HG02840 (cell line): ENCODE measurements around the gene CCDC88C.
"Not testable (repeated sequence)": the region's sequence is repeated elsewhere in the genome, so short reads cannot be mapped to it uniquely, and the experiment has no call there.

Source experiments
- ATAC-seq: cut with Tn5 transposase; IDR thresholded peaks from one replicate; pipeline ENCODE4 v1.9.1; 2021; ENCODE audit warnings: mild to moderate bottlenecking, moderate library complexity, moderate number of reproducible peaks; ENCODE audit not compliant: unreplicated experiment, low FRiP score

CCDC88C gene

GRCh38 chr14:91417120-91417982, at the start of gene CCDC88C:
CCDC88C (minus strand) TSS chr14:91417820; CDS start chr14:91417690, 130 bp downstream.
- peak; percentile 59 for ATAC-seq

DNA sequence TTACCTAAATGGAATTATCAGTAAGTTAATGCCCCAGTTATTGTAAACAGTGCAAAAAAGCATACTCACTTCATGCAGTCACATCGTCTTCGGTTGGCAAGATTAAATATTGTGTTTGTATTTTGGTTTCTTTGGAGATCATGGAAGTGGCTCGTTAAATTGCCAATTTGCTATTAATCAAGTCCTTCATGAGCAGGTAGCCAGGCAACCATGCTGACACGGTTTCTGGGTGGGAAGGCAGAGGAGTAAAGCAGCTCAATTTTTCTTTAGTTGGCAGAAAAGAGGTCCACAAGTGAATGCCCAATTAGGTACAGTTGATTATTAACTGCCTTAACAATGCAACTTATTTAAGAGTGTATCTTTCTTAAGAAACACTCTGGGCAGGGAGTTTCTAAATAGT, 48.6 kb upstream of the CCDC88C start:
- ATAC-seq = no peak

- ATAC-seq = no peak
These were observed 47.1 kb upstream of the CCDC88C start for GRCh38 chr14:91464615-91465205.

DNA sequence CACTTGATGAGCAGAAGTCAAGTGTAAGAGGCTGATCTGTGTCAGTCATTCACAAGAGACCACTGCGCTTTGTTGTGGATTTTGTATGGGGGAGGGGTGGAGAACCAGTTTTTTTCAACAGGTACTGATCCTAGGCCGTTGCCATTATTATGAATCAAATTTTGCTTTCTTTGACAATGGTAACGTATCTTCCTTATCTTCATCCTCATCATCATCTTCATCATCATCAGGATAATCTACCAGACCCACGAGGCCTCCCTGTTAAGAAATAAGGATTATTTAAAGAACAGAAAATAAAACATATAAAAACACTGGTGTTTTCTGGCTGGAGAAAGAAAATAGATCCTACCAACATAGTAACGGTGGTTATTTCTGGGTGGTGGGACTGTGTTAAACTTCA, 41.0 kb upstream of the CCDC88C start:
- no peak for ATAC-seq

DNA sequence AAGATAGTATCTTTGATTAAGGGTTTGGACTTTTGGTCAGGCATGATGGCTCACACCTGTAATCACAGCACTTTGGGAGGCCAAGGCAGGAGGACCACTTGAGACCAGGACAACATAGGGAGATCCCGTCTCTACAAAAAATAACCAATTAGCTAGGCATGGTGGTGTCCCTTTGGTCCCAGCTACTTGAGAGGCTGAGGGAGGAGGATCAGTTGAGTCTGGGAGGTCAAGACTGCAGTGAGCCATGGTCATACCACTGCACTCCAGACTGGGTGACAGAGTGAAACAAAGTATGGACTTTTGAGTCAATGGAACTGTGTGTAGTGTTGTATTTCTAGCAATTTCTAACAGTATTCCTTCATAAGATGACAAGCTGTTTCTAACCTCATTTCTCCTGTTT, 38.7 kb upstream of the CCDC88C start:
- ATAC-seq = no peak

- no peak for ATAC-seq
These were observed 37.0 kb upstream of the CCDC88C start for GRCh38 chr14:91454580-91454979.

DNA sequence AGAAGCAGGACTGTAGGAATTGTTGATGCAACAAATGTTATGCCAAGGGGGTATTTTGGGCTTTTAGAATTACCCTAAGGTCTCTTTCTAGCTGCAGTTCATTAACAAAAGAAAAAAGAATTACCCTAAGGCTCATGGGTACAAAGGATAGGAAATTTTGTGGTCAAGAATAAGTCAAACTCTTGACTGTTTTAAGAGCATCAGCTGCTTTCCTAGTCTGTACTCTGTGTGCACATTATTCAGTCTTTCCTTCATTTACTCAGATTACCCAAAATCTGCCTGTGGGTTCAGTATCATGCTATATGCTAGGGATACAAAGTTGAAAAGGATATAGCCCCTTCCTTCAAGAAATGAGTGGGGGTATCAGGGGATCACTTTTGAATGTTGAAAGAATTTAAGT, 36.5 kb upstream of the CCDC88C start:
- no peak for ATAC-seq

GRCh38 chr14:91453744-91454143, 36.1 kb upstream of the CCDC88C start:
- no peak for ATAC-seq

DNA sequence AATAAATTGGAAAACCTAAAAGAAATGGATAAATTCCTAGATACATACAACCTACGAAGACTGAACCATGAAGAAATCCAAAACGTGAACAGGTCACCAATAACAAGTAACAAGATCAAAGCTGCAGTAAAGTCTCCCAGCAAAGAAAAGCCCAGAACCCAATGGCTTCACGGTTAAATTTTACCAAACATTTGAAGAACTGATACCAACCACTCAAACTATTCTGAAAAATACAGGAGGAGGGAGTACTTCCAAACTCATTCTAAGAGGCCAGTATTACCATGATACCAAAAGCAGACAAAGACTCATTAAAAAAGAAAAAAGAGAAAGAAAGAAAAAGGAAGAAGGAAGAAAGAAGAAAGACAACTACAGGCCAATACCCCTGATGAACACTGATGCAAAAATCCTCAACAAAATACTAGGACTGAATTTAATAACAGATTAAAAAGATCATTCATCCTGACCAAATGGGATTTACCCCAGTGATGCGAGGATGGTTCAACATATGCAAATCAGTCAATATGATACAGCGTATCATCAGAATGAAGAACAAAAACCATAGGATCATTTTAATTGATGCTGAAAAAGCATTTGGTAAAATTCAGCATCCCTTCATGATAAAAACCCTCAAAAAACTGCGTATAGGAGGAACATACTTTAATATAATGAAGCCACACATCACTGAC, 26.9 kb upstream of the CCDC88C start:
- no peak for ATAC-seq

GRCh38 chr14:91439345-91439744, 21.7 kb upstream of the CCDC88C start:
- ATAC-seq = no peak

DNA sequence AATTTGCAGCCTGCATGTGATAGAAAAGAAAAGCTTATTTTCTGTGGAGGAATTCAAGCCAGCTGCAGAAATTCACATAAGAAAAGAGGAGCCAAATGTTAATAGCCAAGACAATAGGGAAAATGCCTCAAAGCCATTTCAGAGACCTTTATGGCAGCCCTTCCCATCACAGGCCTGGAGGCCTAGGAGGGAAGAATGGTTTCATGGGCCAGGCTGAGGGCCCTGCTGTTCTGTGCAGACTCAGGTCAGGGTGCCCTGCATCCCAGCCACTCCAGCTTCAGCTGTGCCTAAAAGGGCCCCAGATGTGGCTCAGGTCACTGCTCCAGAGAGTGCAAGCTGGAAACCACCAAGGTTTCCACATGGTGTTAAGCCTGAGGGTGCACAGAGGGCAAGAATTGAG, 21.2 kb upstream of the CCDC88C start:
- ATAC-seq = no peak

DNA sequence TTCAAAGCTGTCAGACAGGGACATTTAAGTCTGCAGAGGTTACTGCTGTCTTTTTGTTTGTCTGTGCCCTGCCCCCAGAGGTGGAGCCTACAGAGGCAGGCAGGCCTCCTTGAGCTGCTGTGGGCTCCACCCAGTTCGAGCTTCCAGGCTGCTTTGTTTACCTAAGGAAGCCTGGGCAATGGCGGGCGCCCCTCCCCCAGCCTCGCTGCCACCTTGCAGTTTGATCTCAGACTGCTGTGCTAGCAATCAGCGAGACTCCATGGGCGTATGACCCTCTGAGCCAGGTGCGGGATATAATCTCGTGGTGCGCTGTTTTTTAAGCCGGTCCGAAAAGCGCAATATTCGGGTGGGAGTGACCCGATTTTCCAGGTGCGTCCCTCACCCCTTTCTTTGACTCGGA, 18.6 kb upstream of the CCDC88C start:
- ATAC-seq = not testable (repeated sequence)

GRCh38 chr14:91429385-91429784, 11.8 kb upstream of the CCDC88C start:
- ATAC-seq = no peak

- not testable (repeated sequence) for ATAC-seq
These were observed 11.3 kb upstream of the CCDC88C start for GRCh38 chr14:91428931-91429330.

- not testable (repeated sequence) for ATAC-seq
These were observed 7.9 kb upstream of the CCDC88C start for GRCh38 chr14:91425531-91425944.

DNA sequence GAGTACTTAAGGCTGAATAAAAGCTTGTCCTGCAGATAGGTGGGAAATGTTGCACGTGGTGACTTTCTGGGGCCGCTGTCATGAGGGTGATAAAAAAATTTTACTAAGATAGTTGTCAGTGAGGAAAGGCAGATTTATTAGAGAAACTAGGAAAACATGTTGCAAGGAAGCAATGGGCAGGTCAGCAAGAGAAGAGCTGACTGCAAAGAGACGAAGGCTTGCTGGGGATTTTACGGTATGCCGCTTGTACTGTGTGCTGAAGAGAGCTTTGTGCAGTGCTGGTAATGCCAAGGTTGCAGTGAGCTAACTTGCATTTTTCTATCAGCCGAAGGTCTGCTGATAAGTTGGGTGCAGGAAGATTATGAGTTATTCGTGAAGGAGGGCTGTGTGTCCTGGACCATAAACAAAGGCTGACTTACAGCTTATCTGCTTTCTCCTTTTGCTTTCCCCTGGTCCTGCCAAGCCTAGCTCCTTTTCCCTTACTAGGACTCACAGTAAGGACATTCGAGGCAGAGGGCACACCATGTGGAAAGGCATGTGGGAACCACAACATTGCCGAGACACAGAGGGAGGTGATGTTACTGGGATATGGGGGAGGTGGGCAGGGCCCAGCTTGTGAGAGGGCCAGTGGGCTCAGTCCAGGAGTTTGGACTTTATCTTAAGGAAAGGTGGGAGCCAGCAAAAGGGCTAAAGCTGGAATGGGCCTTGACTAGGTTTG, 7.4 kb upstream of the CCDC88C start:
- no peak for ATAC-seq

GRCh38 chr14:91420686-91421085, 3.1 kb upstream of the CCDC88C start:
- no peak for ATAC-seq

- no peak for ATAC-seq
These were observed 1.8 kb upstream of the CCDC88C start for GRCh38 chr14:91419451-91419850.

GRCh38 chr14:91419044-91419397, 1.4 kb upstream of the CCDC88C start:
- ATAC-seq = no peak

- ATAC-seq = peak; percentile 25
These were observed 895 bp upstream of the CCDC88C start for GRCh38 chr14:91418387-91419043.
